GM18873 (cell line): ENCODE data around the gene GFY.

Experiments used
- ATAC-seq: cut with Tn5 transposase; IDR thresholded peaks from one replicate; pipeline ENCODE4 v1.9.1; 2021; ENCODE audit warnings: mild to moderate bottlenecking, moderate library complexity, moderate number of reproducible peaks; ENCODE audit not compliant: unreplicated experiment, low FRiP score

The GFY gene

GRCh38 chr19:49425178-49425577, at the start of gene GFY:
Gene GFY (plus strand): TSS chr19:49425388. CDS start chr19:49426431, 1,043 bp downstream.
- no peak for ATAC-seq

GRCh38 chr19:49378512-49378911, 46.7 kb upstream of the GFY start:
- ATAC-seq: no peak

- no peak for ATAC-seq
Observed at GRCh38 chr19:49380391-49380790, 44.8 kb upstream of the GFY start.

DNA sequence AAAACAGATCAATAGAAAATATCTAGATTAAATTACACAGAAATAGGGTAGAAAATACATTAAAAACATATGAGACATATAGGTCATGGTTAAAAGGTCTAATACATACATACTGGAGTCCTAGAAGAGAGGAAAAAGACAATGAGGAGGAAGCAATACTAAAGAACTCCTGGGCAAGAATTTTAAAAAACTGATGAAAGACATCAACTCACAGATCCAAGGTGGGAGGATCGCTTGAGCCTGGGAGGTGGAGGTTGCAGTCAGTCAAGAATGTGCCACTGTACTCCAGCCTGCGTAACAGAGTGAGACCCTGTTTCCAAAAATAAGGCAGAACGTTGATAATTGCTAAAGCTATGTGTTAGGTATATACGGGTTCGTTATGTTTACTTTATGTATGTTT, 42.5 kb upstream of the GFY start:
- ATAC-seq: no peak

DNA sequence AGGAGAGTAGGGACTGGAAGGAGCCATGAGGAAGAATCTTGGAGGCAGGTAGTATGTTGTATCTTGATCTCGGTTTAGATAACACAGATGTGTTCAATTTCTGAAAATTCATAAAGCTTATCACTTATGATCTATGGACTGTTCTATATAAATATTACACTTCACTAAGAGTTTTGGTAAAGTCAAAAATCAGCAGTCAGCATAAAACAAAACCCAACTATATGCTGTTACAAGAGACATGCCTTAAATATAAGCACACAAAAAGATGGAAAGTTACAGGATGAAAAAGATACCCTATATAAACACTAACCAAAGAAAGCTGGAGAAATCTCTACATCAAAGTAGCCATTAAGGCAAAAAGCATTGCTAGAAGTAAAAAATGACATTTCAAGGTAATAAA, 41.6 kb upstream of the GFY start:
- ATAC-seq: no peak

DNA sequence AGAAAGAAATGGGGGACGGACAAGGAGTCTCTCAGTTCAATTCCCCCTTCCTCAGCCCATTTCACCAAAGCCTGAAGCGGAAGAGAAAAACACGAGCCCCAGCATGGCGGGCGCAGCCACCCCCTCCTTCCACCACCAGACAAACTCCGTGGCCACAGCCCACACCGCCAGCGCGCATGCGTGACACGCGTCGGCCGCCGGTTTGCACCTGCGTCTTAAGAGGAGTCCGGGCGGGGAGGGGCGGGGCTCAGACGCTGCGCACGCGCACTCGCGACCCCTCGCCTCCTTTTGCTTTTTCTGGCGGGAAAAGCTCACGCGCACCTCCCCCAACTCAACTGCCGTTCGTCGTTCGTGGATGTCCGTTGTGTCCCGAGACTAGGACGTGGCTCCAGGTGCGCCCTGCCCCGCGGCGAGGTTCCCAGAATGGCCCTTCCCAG, 37.2 kb upstream of the GFY start, which contains the start of gene KASH5:
KASH5 (plus strand) TSS at position 314 of the 437 bp plus-strand sequence. CDS start 2,635 bp downstream, outside the sequence.
- ATAC-seq: no peak

DNA sequence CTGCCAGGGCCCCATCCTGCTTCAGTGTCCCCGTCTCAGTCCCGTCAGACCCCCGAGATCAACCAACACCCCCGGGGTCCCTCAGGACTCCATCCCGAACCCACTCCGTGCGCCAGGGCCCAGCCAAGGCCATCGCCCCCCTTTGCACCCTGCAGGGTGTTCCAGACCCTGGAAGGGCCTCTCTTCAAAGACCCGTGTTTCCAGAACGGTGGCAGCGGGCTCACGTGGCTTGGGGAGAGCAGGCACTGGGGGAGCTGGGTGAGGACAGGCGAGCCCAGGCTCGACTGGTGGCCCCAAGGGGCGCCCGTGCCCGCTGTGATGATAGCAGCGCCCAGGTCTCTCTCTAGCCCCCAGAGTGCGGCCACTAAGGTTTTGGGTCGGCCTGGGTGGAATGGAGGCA, 35.8 kb upstream of the GFY start:
- ATAC-seq: no peak

DNA sequence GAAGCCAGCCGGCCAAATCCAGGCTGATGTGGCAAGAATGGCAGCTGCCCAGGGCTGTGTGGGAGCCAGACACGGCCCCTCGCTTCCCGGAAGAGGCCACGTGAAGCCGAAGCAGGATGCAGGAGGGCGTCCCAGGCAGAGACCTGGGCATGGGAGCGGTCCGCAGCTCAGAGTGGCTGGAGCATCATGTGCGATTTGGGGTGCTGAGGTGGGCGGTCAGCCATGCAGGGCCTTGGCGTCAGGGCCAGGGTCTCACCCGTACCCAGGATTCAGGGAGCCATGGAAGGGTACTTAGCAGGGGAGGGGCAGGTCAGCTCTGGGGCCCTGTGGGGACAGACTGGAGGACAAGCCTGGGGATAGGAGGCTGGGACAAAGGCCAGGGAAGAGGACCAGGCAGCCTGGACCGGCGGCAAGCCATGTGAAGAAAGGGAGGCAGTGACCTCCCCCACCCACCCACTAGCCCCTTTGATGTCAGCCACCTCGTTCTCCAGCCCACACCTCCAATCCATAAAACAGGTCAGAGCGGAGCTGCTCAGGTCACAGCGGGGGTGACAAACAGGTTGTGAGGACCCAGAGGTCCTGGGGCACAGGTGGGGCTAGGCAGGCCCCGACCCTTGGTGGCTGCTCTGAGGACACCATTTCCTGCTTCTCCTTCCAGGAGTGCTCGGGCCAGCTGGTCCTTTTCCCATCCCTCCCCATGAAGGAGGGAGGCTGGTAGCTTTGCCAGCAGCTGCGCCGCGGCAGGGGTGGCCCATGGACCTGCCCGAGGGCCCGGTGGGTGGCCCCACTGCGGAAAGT, 34.9 kb upstream of the GFY start:
- ATAC-seq: no peak

- ATAC-seq: no peak
Observed at GRCh38 chr19:49390929-49391359, 34.2 kb upstream of the GFY start.

DNA sequence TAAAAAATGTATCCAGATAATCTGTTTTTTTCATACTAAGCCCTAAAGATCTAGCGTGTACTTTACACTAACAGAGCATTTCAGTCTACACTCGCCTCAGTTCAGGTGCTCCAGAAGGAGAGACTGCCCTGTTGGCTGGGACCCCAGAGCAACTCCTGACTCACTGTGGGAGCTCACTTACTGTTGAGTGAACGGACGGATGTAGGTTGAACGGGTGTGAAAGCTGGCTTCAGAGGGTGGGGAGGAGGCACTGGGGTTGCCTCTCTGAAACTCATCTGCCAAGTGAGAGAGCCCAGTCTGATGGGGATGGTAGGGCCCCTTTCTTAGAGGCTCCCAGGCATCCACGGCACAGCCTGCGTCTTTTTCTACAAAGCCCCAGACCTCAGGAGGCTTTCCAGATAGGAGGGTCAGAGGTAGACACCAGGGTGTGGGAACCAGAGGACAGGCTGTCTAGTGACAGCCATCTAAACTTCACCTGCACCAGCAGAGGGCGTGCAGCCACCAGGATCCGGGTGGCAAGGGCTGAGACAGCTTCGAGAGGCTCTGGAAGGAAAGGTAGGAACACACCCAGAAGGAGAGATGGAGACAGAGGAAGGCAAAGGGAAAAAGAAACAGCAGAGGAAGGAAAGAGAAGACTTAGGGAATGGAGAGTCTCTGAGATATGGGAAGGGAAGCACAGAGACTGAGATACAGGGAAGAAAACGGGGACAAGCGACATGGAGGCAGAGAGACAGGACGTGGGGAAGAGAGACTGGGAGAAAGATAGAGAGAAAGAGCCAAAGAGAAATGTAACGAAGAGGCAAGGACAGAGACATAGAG, 33.4 kb upstream of the GFY start:
- ATAC-seq: peak; percentile 53

- no peak for ATAC-seq
Observed at GRCh38 chr19:49393881-49394280, 31.3 kb upstream of the GFY start.

DNA sequence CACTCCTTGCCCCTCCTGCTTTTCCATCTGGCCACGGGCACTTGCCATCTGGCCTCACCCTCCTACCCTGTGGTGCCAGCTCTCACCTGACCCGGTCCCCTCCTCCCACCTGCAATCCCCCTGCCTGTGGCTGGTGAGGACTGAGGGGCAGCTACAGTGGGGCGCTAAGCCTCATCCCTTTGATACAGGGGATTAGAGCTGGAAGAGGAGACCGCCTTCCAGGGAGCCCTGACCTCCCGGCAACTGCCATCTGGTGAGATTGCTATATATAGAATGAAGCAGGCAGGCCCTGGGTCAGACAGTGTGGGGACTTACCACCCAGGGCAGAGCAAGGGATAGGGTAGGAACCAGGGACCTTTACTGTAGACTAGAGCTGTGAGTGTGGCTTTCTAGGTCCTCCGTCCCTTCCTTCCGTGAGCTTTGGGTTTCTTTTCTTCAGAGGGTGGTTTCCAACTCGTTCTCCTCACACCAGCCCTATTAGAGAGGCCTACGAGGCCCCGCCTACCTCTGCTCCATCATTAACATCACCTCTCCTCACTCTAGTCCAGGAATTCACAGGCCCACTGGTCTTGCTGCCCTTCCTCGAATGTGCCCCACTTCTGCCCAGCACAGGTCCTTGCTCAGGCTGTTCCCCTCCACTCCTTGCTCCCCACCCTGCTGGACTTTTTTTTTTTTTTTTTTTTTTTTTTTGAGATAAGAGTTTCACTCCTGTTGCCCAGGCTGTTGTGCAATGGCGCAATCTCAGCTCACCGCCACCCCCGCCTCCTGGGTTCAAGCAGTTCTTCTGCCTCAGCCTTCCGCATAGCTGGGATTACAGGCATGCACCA, 29.4 kb upstream of the GFY start:
- ATAC-seq: no peak

DNA sequence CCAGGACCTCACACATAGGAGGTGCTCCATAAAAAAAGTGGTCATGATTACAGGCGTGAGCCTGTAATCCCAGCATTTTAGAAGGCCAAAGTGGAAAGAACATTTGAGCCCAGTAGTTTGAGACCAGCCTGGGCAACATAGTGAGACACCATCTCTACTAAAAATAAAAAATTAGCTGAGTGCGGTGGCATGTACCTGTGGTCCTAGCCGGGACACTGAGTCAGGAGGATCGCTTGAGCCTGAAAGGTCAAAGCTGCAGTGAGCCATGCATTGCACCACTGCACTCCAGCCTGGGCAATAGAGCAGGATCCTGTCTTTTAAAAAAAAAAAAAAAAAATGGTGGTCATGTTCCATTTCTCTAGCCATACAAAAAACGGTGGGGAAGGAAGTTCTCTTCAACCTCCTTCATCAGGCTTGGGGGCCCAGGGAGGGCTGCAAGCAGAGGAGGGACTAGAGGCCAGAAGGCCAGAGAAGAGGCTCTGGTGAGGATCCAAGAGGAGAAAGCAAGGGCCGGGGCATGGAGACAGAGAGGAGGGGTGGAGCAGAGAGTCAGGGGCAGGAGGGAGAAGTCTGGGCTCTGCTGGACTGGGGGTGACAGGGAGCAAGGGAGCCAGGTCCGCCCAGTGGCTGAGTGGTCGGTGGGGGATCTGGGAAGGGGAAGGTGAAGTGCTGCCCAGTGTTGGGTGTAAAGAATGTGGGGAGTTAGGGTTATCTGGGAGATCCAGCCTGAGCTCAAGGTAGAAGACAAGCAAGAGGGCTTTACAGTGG, 28.3 kb upstream of the GFY start:
- no peak for ATAC-seq

DNA sequence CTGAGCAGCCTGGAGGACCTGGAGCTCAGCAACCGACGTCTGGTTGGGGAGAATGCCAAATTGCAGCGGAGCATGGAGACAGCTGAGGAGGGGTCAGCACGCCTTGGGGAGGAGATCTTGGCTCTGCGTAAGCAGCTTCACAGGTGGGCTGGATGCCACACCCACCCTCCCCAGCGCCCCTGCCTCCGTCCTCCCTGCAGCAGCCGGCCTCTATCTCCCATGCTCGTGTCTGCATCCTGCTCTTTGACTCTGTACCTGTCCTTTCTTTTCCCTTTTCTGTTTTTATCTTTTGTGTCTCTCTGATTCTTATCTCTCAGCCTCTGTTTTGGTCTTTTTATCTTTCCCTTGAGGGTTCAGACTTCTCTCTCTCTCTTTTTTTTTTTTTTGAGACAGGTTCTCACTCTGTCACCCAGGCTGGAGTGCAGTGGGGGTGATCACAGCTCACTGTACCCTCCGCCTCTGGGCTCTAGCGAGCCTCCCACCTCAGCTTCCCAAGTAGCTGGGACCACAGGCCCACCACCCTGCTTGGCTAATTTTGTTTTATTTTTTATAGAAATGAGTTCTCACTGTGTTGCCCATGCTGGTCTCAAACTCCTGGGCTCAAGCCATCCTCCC, 27.1 kb upstream of the GFY start:
- no peak for ATAC-seq

DNA sequence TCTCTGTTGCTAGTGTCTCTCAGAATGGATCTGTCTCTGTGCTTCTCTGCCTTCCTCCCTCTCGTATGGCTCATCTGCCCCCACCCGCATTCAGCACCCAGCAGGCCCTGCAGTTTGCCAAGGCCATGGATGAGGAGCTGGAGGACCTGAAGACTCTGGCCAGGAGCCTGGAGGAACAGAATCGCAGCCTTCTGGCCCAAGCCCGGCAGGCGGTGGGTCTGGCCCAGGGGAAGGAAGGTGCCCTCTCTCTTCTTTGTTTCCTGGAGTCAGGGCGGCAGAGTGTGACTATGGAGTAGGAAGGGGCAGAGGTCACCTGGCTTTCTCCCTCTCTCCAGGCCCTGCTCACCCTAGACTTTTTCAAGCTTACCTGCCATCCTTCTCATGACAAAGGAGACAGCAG, 26.3 kb upstream of the GFY start:
- ATAC-seq: no peak

DNA sequence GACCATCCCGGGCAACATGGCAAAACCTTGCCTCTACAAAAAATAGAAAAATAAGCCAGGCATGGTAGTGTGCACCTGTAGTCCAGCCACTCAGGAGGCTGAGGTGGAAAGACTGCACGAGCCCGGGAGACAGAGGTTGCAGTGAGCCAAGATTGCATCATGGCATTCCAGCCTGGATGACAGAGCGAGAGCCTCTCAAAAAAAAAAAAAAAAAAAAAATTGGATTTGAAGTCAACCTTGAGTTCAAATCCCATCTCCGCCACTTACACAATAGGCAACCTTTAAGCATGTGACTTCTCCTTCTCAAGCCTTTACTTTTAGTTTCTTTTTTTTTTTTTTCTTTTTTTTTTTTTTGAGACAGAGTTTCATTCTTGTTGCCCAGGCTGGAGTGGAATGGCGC, 25.2 kb upstream of the GFY start:
- no peak for ATAC-seq

GRCh38 chr19:49403404-49404187, 21.6 kb upstream of the GFY start:
- ATAC-seq: no peak

GRCh38 chr19:49407079-49407478, 18.1 kb upstream of the GFY start:
- ATAC-seq: no peak
